CD4-positive, alpha-beta T cell (primary cell): ENCODE measurements around the gene DPM2. TPM values are rescaled to one million over a fixed set of nuclear protein-coding genes. Genes with fewer than 3 reads are reported as not detected.

ENCODE experiments used
- ATAC-seq: fragments of 200-7000 bp; cut with Tn5 transposase; one replicate; pipeline ENCODE4 v1.10.0; 2022; ENCODE audit warnings: mild to moderate bottlenecking; ENCODE audit not compliant: poor library complexity
- CTCF ChIA-PET: fragments of 350-600 bp; sonication (Branson Sonifier 250); formaldehyde crosslinking; loops from one replicate; lab custom pipeline; 2021; ENCODE audit warnings: antibody characterized with exemption, inconsistent platforms; lab: Charles Lee
- POLR2A ChIA-PET: fragments of 350-600 bp; sonication (Branson Sonifier 250); formaldehyde crosslinking; loops from one replicate; lab custom pipeline; 2021; ENCODE audit warnings: antibody characterized with exemption, inconsistent platforms; lab: Charles Lee
- DNase-seq, 14 experiments: peaks; one replicate each; pipeline ENCODE4 v3.0.0-alpha.2; 2013 to 2020; ENCODE audit warnings: mixed read lengths in 2 of 14
- H3K27ac ChIP-seq, 2 donors: one replicate each; pipeline versions ENCODE4 v1.5.1 to v1.7.0; 2013; ENCODE audit warnings: low read length in 2 of 2, low read depth in 1 of 2, mild to moderate bottlenecking in 1 of 2
- H3K27me3 ChIP-seq, 2 experiments: 1 replicate in 1 of 2; 2 replicates in 1 of 2; pipeline versions ENCODE4 v1.6.1 to v1.7.0; 2013; ENCODE audit warnings: low read length in 2 of 2, control low read depth in 1 of 2, mild to moderate bottlenecking in 1 of 2, moderate library complexity in 1 of 2; ENCODE audit not compliant: insufficient read depth in 2 of 2, control insufficient read depth in 1 of 2
- H3K36me3 ChIP-seq: one replicate; pipeline ENCODE4 v1.6.1; 2013; ENCODE audit warnings: low read length, control low read depth; ENCODE audit not compliant: insufficient read depth
- H3K4me1 ChIP-seq: one replicate; pipeline ENCODE4 v1.6.1; 2013; ENCODE audit warnings: low read length, control low read depth; ENCODE audit not compliant: insufficient read depth
- H3K4me3 ChIP-seq: one replicate; pipeline ENCODE4 v1.5.1; 2013; ENCODE audit warnings: mild to moderate bottlenecking, low read length, moderate library complexity
- H3K9me3 ChIP-seq, 2 experiments: 1 replicate in 1 of 2; 2 replicates in 1 of 2; pipeline versions ENCODE4 v1.6.1 to v1.7.0; 2013; ENCODE audit warnings: low read length in 2 of 2, mild to moderate bottlenecking in 2 of 2, control low read depth in 1 of 2, moderate library complexity in 1 of 2; ENCODE audit not compliant: control insufficient read depth in 1 of 2, insufficient read depth in 1 of 2
- H3K27ac Mint-ChIP-seq: one replicate; pipeline ENCODE4 v1.8.0; 2020; ENCODE audit warnings: mixed read lengths
- H3K27me3 Mint-ChIP-seq: one replicate; pipeline ENCODE4 v1.8.0; 2021; ENCODE audit warnings: mixed read lengths
- H3K36me3 Mint-ChIP-seq: one replicate; pipeline ENCODE4 v1.8.0; 2021; ENCODE audit warnings: low read depth, mixed read lengths
- H3K4me1 Mint-ChIP-seq: one replicate; pipeline ENCODE4 v1.8.0; 2021; ENCODE audit warnings: low read depth, mixed read lengths
- H3K4me3 Mint-ChIP-seq: one replicate; pipeline ENCODE4 v1.8.0; 2020; ENCODE audit warnings: mild to moderate bottlenecking, mixed read lengths
- H3K9me3 Mint-ChIP-seq: one replicate; pipeline ENCODE4 v1.8.0; 2020; ENCODE audit warnings: mixed read lengths
- intact Hi-C, 2 experiments: fragments of 100-400 bp; cut with DNase I in 1 of 2; cut with micrococcal nuclease in 1 of 2; formaldehyde crosslinking; loops; one replicate each; pipeline versions ENCODE4 v1.15.1 to v1.9.0; 2023 to 2025; cut with DNase I, micrococcal nuclease
- total RNA-seq, 174 experiments: library from RNA in 2 of 174; stranded (reverse) in 2 of 174; gene quantifications; one replicate each; pipeline ENCODE4 v1.2.3 and lab custom pipeline; 2021 to 2026
- TF ChIP-seq, protein P1 (sequence below): fragments of 200-600 bp; IDR thresholded peaks from one replicate; pipeline ENCODE4 v1.8.0; 2022; ENCODE audit warnings: antibody characterized with exemption, mild to moderate bottlenecking

The DPM2 gene
- total RNA-seq, 2 experiments from 2014 or later = 41.7 to 47.6 TPM

- H3K4me3 ChIP-seq = peak overlapping the region; percentile 67
- no peaks in the 10 kb centered on the region for H3K9me3 ChIP-seq
- ATAC-seq = no peak
- Mint-ChIP-seq H3K27me3 (no peaks in the 10 kb centered on the region), H3K36me3 (peaks cover 80% of the 10 kb centered on the region), H3K9me3 (no peaks in the 10 kb centered on the region), H3K4me1 (peaks cover 59% of the 10 kb centered on the region), H3K4me3 (peak overlapping the region; percentile 91), H3K27ac (peak overlapping the region; percentile 97)
- intact Hi-C loops = loop anchor here in 1 of 2 experiments (2.0 kb wide), 1 partner anchor 20 kb away; no protein-coding TSS in a partner anchor
- no peaks in the 10 kb centered on the region for H3K27me3 ChIP-seq
- H3K27ac ChIP-seq = peak overlapping the region; percentile 73 to 96
- TF ChIP-seq, protein P1, sequence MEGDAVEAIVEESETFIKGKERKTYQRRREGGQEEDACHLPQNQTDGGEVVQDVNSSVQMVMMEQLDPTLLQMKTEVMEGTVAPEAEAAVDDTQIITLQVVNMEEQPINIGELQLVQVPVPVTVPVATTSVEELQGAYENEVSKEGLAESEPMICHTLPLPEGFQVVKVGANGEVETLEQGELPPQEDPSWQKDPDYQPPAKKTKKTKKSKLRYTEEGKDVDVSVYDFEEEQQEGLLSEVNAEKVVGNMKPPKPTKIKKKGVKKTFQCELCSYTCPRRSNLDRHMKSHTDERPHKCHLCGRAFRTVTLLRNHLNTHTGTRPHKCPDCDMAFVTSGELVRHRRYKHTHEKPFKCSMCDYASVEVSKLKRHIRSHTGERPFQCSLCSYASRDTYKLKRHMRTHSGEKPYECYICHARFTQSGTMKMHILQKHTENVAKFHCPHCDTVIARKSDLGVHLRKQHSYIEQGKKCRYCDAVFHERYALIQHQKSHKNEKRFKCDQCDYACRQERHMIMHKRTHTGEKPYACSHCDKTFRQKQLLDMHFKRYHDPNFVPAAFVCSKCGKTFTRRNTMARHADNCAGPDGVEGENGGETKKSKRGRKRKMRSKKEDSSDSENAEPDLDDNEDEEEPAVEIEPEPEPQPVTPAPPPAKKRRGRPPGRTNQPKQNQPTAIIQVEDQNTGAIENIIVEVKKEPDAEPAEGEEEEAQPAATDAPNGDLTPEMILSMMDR = no peak
- peaks cover 71% of the 10 kb centered on the region for H3K4me1 ChIP-seq
- peaks cover 44% of the 10 kb centered on the region for H3K36me3 ChIP-seq
- CTCF ChIA-PET = interaction anchor here (0.7 to 4.0 kb wide), 7 partner anchors 21 to 57 kb away, joined by 3 to 24 read pairs (median 4); no protein-coding TSS in a partner anchor
- POLR2A ChIA-PET = interaction anchor here (0.6 to 34.9 kb wide), 10 partner anchors 8 to 138 kb away, joined by 3 to 1020 read pairs (median 4); partner anchors contain the start of genes NAIF1 and PIP5KL1
- peak in 2 of 14 experiments; percentile 29 to 48 for DNase-seq
Observed at GRCh38 chr9:127977009-127977883, 39.6 kb upstream of the DPM2 start.

- intact Hi-C loops = loop anchor here (1.0 to 2.0 kb wide), 2 partner anchors 20 to 21 kb away; no protein-coding TSS in a partner anchor
Observed at GRCh38 chr9:127976498-127976897, 38.8 kb upstream of the DPM2 start.

More at GRCh38 chr9:127976498-127976897, 38.8 kb upstream of the DPM2 start:
- peak; percentile 31 for ATAC-seq
- Mint-ChIP-seq H3K4me3 (peak overlapping the region; percentile 91), H3K36me3 (peaks cover 85% of the 10 kb centered on the region), H3K4me1 (peaks cover 60% of the 10 kb centered on the region), H3K27me3 (no peaks in the 10 kb centered on the region), H3K27ac (peak overlapping the region; percentile 97), H3K9me3 (no peaks in the 10 kb centered on the region)
- ChIA-PET CTCF (interaction anchor here (2.2 to 4.0 kb wide), 2 partner anchors 21 to 58 kb away, joined by 17 to 18 read pairs; no protein-coding TSS in a partner anchor), POLR2A (interaction anchor here (0.6 to 34.9 kb wide), 6 partner anchors 8 to 138 kb away, joined by 3 to 1020 read pairs (median 139); no protein-coding TSS in a partner anchor)
- H3K27me3 ChIP-seq = no peaks in the 10 kb centered on the region
- H3K36me3 ChIP-seq = peaks cover 45% of the 10 kb centered on the region
- peak overlapping the region; percentile 73 to 96 for H3K27ac ChIP-seq
- H3K4me3 ChIP-seq = peak overlapping the region; percentile 67
- TF ChIP-seq, protein P1 = no peak
- H3K9me3 ChIP-seq = no peaks in the 10 kb centered on the region
- H3K4me1 ChIP-seq = peaks cover 72% of the 10 kb centered on the region
- DNase-seq = peak in 8 of 14 experiments; percentile 35 to 86 (median 69)
